ENCODE results near the gene JAGN1. TPM values are rescaled to one million over a fixed set of nuclear protein-coding genes. Genes with fewer than 3 reads are reported as not detected.

The JAGN1 gene
- total RNA-seq, 1 donor from 2014 or later = 8.9 TPM

Small RNA genes within 50 kb of the gene (small RNA-seq; reads per million reads assigned to genes)
- gene RNU6-882P (ENCODE audit: low replicate concordance) = not detected

Other genes with a start within 250 kb of the JAGN1 start
- gene MTMR14, start 241.1 kb upstream of the JAGN1 start, total RNA-seq = 12.0 TPM
- 0.49 TPM for gene CPNE9, start 186.8 kb upstream of the JAGN1 start, total RNA-seq
- gene BRPF1, start 158.9 kb upstream of the JAGN1 start, total RNA-seq = 13.5 TPM
- 51.9 TPM for gene OGG1, start 140.7 kb upstream of the JAGN1 start, total RNA-seq
- 39.8 TPM for gene CAMK1, start 120.7 kb upstream of the JAGN1 start, total RNA-seq
- 42.3 TPM for gene TADA3, start 98.1 kb upstream of the JAGN1 start, total RNA-seq
- gene ARPC4, start 97.5 kb upstream of the JAGN1 start, total RNA-seq = 101 TPM
- gene TTLL3, start 80.3 kb upstream of the JAGN1 start, total RNA-seq = 19.7 TPM
- gene RPUSD3, start 46.6 kb upstream of the JAGN1 start, total RNA-seq = 15.5 TPM
- gene CIDEC, start 10.4 kb upstream of the JAGN1 start, total RNA-seq = not detected
- 0.49 TPM for gene IL17RE, start 12.2 kb downstream of the JAGN1 start, total RNA-seq
- 3.2 TPM for gene IL17RC, start 26.5 kb downstream of the JAGN1 start, total RNA-seq
- 16.7 TPM for gene CRELD1, start 43.2 kb downstream of the JAGN1 start, total RNA-seq
- gene PRRT3, start 61.8 kb downstream of the JAGN1 start, total RNA-seq = 2.5 TPM
- gene EMC3, start 96.2 kb downstream of the JAGN1 start, total RNA-seq = 28.3 TPM
- 4.2 TPM for gene FANCD2, start 135.8 kb downstream of the JAGN1 start, total RNA-seq
- gene FANCD2OS, start 217.6 kb downstream of the JAGN1 start, total RNA-seq = not detected
- gene BRK1, start 225.1 kb downstream of the JAGN1 start, total RNA-seq = 96.6 TPM